HG03460 (cell line): Measurements from ENCODE around the gene RTCA.
"Not testable (repeated sequence)": the region's sequence is repeated elsewhere in the genome, so short reads cannot be mapped to it uniquely, and the experiment has no call there.

ENCODE experiments used
- ATAC-seq: cut with Tn5 transposase; IDR thresholded peaks from one replicate; pipeline ENCODE4 v1.9.1; 2021; ENCODE audit not compliant: unreplicated experiment

The RTCA gene

DNA sequence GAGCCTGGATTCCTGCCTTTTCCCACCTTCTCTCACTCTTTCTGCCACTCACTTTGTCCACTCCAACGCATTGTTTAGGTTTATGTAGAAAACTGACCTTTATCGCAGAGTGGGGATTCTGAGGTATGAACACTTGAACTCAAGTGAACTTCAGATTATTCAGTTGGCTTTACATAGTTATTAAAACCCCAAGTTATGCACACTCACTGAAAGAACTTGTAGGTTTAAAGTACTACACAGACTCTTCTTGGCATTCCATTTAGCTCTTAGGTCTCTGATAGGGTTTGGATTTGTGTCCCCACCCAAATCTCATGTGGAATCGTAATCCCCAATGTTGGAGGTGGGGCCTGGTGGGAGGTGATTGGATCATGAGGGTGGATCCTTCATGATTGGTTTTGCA, 39.9 kb downstream of the RTCA start:
- ATAC-seq: no peak

DNA sequence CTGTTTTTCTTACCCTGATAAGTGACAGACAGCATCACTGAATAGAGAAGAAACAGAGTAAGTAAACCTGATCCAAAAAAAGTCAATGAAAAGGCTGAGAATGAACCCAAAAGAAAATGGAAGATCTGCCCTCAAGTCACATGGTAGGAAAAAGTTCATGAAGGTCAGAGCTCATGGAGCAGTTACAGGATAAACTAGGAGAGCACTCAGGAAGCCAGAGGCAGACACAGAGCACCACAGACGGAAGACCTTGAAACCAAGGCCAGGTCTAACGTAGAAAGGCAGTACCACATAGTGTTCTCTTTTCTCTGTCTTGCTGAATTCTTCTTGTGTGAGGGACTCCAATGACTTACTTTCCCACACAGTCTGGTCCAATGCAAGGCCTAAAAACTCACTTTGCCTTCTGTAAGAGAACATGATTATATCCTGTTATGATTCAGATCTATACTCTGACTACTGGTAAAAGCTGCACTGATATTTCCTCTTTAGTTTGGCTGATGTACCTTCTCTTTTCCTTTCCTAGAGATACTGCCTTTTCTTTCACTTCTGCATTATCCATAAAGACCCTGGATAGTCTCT, 40.8 kb downstream of the RTCA start:
- ATAC-seq: no peak

DNA sequence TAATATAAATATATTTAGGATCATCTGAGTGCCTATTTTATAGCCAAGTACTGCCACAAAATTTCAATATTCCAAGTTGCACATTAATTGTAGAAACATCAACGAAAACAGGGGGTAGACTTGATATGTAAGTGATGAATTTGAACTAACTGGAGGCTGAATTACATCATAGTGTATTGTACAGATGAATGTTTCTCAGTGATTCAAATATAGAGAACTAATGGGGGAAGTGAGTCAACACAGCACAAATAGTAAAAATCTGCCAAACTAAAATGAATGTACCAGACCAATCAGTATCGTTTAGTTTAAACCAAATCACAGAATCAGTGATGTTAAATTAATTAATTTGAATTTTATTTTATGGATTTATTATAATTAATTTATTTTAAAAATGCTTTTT, 42.8 kb downstream of the RTCA start:
- no peak for ATAC-seq

DNA sequence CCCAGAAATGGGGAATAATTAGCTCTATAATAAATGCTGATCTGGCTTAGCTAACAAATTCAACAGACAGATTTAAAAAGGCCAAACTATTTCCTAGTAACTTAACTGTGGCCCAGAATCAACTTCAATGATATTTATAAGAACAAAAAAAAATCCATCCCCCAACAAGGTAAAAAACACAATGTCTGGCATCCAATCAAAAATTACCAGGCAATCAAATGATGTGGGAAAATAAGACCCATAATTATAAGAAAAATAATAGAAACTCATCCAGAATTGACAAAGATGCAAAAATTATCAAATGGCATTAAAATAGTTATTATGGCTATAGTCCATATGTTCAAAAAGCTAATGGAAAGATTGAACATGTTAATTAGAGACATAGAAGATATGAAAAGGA, 43.8 kb downstream of the RTCA start:
- no peak for ATAC-seq

DNA sequence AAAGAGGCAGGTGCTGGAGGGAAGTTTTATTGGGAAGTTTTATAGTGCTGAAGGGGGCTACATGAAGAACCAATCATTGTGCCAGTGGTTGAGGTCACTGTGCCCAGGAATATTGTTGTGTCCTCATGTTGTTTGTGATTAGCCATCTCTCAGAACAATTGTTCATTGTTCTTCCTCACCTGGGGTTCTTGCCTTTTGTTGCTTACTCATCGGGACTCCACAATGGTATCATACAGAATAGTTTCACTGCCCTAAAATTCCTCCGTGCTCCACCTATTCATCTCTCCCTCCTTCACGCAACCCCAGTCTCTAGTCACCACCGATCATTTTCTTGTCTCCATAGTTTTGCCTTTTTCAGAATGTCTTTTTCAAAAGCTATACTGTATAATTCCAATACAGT, 47.4 kb downstream of the RTCA start:
- ATAC-seq: no peak

DNA sequence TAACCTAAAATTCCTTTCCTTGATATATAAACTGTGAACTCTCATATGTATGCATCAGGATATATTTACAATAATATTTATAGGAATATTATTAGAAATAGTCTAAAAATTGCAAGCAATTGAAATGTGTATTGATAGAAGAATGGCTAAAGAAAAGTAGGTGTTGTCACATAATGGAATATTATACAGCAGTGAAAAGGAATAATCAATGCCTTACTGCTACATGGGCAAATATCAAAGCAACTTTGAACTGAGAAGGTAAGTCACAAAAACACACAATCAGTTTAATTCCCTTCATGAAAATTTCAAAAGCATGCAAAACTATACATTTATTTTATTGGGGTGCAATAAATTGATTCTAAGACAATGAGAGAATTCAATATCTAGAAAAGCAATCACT, 50.6 kb downstream of the RTCA start:
- no peak for ATAC-seq

DNA sequence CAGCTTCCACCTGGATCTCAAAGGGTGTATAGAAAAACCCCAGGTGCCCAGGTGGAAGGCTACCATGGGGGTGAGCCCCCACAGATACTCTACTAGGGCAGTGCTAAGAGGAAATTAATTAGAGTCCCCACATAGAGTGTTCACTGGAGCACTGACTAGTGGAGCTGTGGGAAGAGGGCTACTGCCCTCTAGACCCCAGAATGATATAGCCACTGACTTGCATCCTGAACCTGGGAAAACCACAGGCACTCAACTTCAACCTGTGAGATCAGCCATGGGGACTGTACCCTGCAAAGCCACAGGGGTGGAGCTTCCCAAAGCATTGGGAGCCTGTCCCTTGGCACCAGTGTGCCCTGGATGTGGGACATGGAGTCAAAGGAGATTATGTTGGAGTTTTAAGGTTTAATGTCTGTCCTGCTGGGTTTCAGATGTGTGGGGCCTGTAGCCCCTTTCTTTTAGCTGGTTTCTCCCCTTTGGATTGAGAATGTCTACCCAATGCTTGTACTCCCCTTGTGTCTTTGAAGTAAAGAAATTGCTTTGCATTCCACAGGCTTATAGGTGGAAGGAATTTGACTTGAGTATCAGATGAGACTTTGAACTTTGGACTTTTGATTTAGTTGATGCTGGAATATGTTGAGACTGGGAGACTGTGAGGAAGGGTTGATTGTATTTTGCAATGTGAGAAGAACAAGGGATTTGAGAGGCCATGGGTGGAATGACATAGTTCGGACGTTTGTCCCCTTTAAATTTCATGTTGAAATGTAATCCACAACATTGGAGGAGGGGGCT, 54.5 kb downstream of the RTCA start:
- no peak for ATAC-seq

DNA sequence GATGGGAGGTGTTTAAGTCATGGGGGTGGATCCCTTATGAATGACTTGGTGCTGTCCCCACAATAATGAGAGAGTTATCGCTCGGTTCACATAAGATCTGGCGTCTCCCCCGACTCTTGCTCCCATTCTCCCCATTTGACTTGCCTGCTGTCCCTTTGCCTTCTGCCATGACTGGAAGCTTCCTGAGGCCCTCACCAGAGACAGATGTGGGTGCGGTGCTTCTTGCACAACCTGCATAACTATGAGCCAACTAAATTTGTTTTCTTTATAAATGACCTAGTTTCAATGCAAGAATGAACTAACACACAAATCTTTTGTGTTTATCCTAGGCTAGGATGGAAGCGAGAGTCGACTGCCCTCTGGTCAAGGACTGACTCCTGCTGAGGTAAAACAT, 55.1 kb downstream of the RTCA start:
- ATAC-seq: no peak

DNA sequence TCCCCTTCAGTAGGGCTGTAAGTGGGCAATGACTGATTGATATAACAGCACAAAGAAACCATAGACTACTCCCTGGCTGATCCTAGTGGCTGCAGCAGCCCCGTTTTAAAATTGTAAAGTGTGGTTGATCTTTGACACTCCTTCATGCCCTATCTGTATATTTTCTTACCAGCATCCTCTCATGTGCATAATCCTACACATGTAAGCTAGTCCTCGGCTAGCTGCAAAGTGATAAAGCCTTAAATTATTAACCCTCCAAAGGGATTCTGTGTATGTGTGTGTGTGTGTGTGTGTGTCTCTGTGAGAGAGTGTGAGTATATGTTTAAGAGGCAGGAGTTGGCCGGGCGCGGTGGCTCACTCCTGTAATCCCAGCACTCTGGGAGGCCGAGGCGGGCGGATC, 55.5 kb downstream of the RTCA start:
- ATAC-seq: no peak

DNA sequence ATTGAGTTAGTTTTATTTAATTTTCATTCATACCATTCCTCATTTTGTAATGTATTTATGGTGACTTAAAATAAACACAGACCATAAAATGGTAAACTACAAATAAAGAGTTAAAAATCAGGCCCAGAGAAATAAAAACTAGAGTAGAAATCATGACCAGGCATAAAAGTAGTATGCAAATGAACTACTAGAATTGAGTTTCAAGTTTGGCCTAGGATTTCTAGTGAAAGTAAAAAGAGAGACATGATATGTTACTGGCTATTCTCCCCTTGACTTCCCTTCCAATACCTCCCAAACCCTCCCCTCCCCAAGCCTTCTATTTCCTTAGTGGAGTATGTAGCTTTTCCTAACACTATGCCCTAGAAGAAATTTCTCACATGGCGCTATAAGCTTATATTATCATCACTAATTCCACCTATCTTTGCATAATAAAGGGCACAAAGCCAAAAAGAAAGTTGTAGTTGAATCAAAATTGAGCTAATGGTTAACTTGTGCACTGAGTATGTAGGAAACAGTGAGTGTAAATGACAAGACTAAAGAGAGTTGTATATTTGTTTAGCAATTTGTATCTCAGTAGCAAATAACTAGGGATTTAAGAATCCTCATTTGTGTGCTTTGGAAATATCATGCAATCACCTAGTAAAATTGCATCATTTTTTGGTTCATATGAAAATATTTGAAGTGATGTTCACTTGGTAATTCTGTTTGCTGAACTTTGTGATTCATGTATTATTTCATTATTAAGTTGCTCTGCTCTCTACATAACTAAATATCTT, 56.6 kb downstream of the RTCA start:
- ATAC-seq: peak; percentile 69

DNA sequence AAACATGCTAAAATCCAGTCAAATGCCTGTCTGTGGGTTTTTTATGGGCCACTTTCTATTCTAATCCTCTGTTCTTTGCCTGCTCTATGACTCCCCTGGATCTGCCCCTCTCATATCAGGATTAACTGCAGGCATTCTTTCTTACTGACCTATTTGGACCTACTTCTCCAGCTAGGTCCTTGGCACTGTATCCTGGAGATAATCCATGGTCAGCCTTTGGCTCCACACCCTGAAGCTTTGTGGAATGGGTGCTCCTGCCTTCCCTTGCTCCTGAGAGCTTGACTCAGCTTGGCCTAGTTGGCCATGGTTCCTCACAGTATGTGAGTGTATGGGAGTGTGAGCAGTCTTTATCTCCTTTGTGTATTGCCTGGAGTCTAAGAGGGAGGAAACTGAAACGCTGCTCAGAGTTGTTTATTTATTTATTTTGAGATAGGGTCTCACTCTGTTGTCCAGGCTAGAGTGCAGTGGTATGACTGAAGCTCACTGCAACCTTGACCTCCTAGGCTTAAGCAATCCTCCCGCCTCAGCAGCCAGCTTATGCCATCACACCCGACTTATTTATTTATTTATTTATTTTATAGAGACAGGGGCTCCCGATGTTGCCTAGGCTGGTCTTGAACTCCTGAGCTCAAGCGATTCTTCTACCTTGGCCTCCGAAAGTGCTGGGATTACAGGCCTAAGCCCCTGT, 57.5 kb downstream of the RTCA start:
- no peak for ATAC-seq

DNA sequence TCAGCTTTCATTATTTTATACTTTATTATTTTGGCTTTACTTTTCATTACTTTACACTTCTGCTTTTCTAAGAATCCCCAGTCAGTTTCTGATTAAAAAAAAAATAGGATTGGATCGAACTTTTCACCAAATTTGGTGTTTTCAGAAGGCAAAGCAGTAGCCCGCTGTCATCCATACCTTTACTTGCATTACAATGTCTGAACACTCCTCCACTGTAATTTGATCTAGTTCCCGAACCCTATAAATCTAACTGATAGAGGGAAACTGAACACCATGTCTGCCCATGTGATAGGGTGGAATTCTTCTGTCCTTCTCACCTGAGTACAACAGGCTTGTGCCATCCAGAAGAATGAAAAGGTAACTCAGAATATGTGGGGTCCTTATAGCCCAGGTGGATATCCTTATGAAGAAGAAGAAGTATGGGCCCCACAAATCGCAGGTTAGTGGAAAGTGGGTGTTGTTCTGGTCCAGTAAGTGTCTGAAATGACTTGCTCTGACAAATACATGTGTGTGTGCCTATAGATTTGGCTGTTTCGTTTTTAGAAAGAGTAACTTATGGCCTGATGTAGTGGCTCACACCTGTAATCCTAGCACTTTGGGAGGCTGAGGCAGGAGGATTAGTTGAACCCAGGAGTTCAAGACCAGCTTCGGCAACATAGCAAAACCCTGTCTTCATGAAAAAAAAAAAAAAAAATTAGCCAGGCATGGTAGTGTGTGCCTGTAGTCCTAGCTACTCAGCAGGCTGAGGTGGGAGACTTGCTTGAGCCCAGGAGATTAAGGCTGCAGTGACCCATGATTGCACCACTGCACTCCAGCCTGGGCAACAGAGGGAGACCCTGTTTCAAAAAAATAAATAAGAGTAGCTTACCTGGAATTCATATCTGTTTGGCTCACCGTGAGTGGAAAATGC, 59.7 kb downstream of the RTCA start:
- no peak for ATAC-seq

DNA sequence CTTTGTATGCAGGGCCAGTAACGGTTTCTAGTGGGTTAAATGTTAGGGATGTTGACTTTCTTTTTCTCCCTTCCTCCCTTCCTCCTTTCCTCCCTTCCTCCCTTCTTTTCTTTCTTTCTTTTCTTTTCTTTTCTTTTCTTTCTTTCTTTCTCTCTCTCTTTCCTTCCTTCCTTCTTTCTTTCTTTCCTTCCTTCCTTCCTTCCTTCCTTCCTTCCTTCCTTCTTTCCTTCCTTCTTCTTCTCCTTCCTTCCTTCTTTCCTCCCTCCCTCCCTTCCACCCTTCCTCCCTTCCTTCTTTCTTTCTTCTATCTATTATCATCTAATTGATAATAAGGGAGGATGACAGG, 60.3 kb downstream of the RTCA start:
- not testable (repeated sequence) for ATAC-seq

DNA sequence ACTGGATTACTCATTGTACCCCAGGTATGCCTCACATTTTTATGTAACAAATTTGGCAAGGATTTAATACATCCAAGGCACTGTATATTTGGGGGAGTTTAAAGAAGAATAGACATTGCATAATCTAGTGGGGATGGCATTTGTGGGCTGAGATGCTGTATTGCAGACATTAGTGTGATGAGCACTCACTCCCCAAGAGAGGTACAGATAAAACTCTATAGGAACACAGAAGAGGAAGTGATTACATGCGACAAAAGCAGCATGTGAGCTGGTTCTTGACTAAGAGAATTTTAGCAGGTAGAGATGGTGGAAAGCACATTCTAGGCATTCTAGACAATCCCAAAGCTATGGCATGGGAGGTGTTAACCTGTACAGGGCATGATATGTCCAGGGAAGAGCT, 62.1 kb downstream of the RTCA start:
- no peak for ATAC-seq

DNA sequence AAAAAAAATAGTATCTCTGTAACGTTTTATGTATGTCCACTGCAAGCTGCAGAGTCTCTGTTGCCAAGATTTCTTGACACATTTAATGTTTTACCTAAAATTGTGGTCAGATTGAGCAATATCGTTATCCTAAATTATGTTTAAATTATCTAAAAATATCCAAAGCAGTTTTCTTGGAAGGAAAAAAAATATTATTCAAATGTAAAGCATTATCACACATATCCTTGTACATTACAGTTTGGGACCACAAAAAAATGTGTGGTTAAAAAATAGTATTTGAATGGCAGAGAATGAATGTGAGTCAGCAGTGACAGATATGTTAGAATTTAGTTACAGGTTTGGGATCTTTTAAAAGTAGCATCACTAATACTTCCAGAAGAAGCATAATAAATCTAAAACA, 65.1 kb downstream of the RTCA start:
- not testable (repeated sequence) for ATAC-seq

DNA sequence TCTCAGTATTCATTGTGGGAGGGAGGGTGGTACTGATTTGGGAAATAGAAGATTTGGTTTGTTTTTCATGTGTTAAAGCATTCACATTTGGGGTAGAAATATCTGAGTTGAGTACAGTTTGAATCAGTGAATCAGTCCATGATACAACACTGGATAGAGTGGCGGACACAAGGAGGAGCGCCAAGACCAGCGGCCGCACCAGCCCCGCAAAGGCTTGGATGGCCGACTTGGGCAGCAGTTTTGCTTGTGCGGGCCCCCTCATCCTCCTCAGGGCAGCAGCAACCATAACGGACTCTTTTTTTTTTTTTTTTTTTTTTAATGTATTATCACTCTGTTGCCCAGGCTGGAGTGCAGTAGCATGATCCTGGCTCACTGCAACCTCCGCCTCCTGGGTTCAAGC, 66.3 kb downstream of the RTCA start:
- no peak for ATAC-seq

DNA sequence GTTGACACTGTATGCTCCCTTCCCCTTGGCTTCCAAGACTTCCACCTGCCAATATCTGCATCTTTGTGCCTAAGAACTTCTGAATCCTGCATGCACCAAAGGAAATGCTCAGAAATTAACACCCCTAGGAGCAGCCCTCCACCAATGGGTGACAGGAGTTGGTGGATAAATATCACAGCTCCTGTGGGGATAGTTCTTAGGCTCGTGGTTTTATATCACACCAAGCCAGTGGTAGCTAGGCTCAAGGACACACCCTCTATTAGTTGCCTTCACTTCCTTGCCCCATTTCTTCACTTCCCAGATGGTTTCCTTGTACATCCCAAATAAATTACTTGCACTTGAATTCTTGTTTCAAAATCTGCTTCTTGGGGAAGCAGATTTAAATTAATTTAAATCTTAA, 69.4 kb downstream of the RTCA start:
- ATAC-seq: no peak

DNA sequence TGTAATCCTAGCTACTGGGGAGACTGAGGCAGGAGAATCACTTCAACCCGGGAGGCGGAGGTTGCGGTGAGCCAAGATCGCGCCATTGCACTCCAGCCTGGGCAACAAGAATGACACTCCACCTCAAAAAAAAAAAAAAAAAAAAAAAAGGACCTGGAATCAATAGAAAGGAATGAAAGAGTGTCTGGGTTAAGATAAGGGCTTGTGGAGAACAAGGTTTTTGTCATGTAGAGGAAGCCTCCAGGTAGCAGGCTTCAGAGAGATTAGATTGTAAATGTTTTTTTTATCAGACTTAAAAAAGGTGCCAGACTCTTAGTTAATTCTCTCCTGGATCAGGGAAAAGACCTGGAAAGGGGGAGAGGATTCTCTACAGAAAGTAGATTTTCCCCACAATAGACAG, 71.9 kb downstream of the RTCA start:
- ATAC-seq: not testable (repeated sequence)

DNA sequence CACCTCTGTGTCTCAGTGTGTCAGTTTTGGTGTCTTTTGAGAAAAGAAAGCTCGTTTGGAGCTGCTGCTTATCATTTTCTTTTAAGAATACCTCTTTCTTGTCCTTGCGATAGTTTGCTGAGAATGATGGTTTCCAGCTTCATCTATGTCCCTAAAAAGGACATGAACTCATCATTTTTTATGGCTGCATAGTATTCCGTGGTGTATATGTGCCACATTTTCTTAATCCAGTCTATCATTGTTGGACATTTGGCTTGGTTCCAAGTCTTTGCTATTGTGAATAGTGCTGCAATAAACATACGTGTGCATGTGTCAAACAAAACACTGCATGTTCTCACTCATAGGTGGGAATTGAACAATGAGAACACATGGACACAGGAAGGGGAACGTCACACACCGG, 73.7 kb downstream of the RTCA start:
- ATAC-seq: not testable (repeated sequence)

DNA sequence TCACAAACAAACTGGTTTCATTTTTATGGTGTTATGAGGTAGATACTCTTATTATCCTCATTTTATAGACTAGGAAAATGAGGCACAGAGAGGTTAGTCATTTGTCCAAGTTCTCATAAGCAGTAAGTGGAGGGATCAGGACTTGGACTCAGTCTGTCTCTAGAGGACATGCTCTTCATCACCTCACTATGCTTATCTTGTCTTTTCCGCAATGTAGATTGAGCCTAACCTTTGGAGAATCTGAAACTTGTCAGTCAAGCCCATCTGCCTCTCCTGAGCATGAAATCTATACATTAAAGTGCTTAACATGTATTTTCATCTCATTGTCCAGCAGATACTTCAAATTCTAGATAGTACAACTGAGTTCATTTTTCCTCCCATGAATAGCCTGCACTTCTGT, 74.5 kb downstream of the RTCA start:
- no peak for ATAC-seq

DNA sequence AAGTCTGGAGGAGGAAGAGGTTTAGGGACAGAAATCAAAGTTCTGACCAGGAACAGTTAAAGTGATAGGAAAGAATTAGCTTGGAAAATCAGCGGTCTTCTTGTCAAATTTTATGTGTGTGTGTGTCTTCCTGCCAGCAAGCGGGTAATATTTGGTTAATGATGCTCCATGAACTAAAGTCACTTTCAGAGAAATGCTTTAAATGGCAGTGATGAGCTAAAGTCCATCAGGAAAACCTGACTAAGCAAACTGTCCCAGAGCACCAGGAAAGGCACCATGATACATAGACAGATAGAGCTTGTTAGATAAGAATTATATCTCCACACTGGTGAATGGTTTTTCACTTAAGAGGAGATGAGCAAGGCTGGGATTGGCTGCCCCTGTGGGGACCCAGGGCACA, 76.3 kb downstream of the RTCA start:
- no peak for ATAC-seq
